Smooth muscle cell (in vitro differentiated cells): ENCODE measurements around the gene UGCG. TPM values are rescaled to one million over a fixed set of nuclear protein-coding genes. Genes with fewer than 3 reads are reported as not detected.

Experiments used
- DNase-seq: peaks from one replicate; lab custom pipeline; 2025; ENCODE audit not compliant: unreplicated experiment; lab: John Stamatoyannopoulos, UW
- H2AFZ ChIP-seq: fragments of 200-600 bp; sonication (generic); 2 replicates; pipeline ENCODE4 v1.6.0; 2016; ENCODE audit warnings: antibody characterized with exemption, low read depth, mild to moderate bottlenecking
- H3F3A ChIP-seq: fragments of 200-600 bp; sonication (generic); 2 replicates; pipeline ENCODE4 v1.6.0; 2017; ENCODE audit warnings: antibody characterized with exemption, low read depth
- H3K27ac ChIP-seq: fragments of 200-600 bp; sonication (generic); 2 replicates; pipeline ENCODE4 v1.5.1; 2016; ENCODE audit warnings: low read depth, mild to moderate bottlenecking
- H3K27me3 ChIP-seq: fragments of 200-600 bp; sonication (generic); 2 replicates; pipeline ENCODE4 v1.6.1; 2016; ENCODE audit warnings: low read depth, mild to moderate bottlenecking
- H3K36me3 ChIP-seq: fragments of 200-600 bp; sonication (generic); 2 replicates; pipeline ENCODE4 v1.5.1; 2016; ENCODE audit warnings: low read depth
- H3K4me1 ChIP-seq: fragments of 200-600 bp; sonication (generic); 2 replicates; pipeline ENCODE4 v1.5.1; 2016; ENCODE audit warnings: low read depth
- H3K4me2 ChIP-seq: fragments of 200-600 bp; sonication (generic); 2 replicates; pipeline ENCODE4 v1.6.0; 2016; ENCODE audit warnings: mild to moderate bottlenecking
- H3K4me3 ChIP-seq: fragments of 200-600 bp; sonication (generic); 2 replicates; pipeline ENCODE4 v1.5.1; 2016; ENCODE audit warnings: mild to moderate bottlenecking
- H3K79me2 ChIP-seq: fragments of 200-600 bp; sonication (generic); 2 replicates; pipeline ENCODE4 v1.6.0; 2016; ENCODE audit warnings: low read depth, mild to moderate bottlenecking
- H3K9ac ChIP-seq: fragments of 200-600 bp; sonication (generic); 2 replicates; pipeline ENCODE4 v1.6.0; 2016; ENCODE audit warnings: low read depth
- H3K9me3 ChIP-seq: fragments of 200-600 bp; sonication (generic); replicated peaks from 2 replicates; pipeline ENCODE4 v1.5.1; 2016; ENCODE audit warnings: low read depth
- H4K20me1 ChIP-seq: fragments of 200-600 bp; sonication (generic); 2 replicates; pipeline ENCODE4 v1.6.0; 2016; ENCODE audit warnings: low read depth
- WGBS: methylation state at CpG from one replicate; pipeline ENCODE4 v1.1.7; 2016; ENCODE audit warnings: low lambda C conversion rate; 5-methylcytosine and 5-hydroxymethylcytosine counted together
- polyA plus RNA-seq: library from polyadenylated mRNA; unstranded; fragments of >200 nt; fragmentation: Nextera tagmentation; extraction: Ambion mirVana; gene quantifications from 2 replicates; pipeline ENCODE4 v1.2.1, GENCODE V29; 2016
- total RNA-seq: library from RNA; depleted of rRNA; stranded (reverse); fragments of >200 nt; gene quantifications from 2 replicates; pipeline ENCODE4 v1.2.3, GENCODE V29; 2014
- TF ChIP-seq, protein P1 (sequence below): fragments of 200-600 bp; sonication (generic); IDR thresholded peaks from 2 replicates; pipeline ENCODE4 v1.5.1; 2017; ENCODE audit warnings: borderline replicate concordance, mild to moderate bottlenecking, antibody characterized with exemption; ENCODE audit not compliant: insufficient read depth, poor library complexity, severe bottlenecking

The UGCG gene
- 34.0 and 56.0 TPM in 2 replicates for total RNA-seq
- polyA plus RNA-seq = 18.8 and 21.3 TPM in 2 replicates

- Histone ChIP-seq H3K4me2 (peak within 1 kb of the TSS; percentile 90), H3K27ac (peak within 1 kb of the TSS; percentile 70), H3K4me1 (peaks cover 17% of the 10 kb centered on the region), H4K20me1 (peaks cover 41% of the 10 kb centered on the region), H3K9me3 (no peaks in the 10 kb centered on the region), H3F3A (peaks cover 3% of the 10 kb centered on the region), H3K4me3 (peak within 1 kb of the TSS; percentile 99), H3K79me2 (peaks cover 44% of the 10 kb centered on the region), H3K36me3 (no peaks in the 10 kb centered on the region), H3K27me3 (no peaks in the 10 kb centered on the region), H2AFZ (peak within 1 kb of the TSS; percentile 73), H3K9ac (peak within 1 kb of the TSS; percentile 80)
- DNase-seq = peak; percentile 63
- TF ChIP-seq, protein P1, sequence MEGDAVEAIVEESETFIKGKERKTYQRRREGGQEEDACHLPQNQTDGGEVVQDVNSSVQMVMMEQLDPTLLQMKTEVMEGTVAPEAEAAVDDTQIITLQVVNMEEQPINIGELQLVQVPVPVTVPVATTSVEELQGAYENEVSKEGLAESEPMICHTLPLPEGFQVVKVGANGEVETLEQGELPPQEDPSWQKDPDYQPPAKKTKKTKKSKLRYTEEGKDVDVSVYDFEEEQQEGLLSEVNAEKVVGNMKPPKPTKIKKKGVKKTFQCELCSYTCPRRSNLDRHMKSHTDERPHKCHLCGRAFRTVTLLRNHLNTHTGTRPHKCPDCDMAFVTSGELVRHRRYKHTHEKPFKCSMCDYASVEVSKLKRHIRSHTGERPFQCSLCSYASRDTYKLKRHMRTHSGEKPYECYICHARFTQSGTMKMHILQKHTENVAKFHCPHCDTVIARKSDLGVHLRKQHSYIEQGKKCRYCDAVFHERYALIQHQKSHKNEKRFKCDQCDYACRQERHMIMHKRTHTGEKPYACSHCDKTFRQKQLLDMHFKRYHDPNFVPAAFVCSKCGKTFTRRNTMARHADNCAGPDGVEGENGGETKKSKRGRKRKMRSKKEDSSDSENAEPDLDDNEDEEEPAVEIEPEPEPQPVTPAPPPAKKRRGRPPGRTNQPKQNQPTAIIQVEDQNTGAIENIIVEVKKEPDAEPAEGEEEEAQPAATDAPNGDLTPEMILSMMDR = no peak
- WGBS = 4% methylated on average over 51 of the region's 84 CpGs
Measured at GRCh38 chr9:111895996-111896941, at the start of gene UGCG. Gene UGCG, plus strand, starts transcription at chr9:111896814. Its CDS starts 402 bp downstream, at chr9:111897216.

DNA sequence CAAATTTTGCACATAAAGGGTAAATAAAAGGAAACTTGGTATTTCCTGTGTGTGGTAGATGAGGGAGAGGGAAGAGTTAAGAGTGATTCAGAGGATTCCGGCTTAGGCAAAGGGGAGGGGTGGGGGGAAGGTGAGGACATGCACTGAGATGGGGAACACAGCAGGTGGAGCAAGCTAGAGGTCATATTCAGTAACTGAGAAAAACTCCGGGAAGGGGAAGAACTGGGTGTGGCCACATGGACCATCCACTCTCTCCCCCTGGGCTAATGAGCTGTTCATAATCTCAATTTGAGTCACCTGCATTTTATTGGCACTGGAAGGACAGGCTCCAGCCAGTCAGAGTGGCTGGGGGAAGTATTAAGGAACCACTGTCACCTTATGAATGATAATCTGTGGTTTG, 45.1 kb upstream of the UGCG start:
- H3K27me3 ChIP-seq = no peaks in the 10 kb centered on the region
- no peaks in the 10 kb centered on the region for H4K20me1 ChIP-seq
- no peaks in the 10 kb centered on the region for H3K36me3 ChIP-seq
- H3K4me2 ChIP-seq = no peak overlapping the region
- no peak for DNase-seq
- H3K9me3 ChIP-seq = no peaks in the 10 kb centered on the region
- H2AFZ ChIP-seq = no peak overlapping the region
- H3K4me3 ChIP-seq = no peak overlapping the region
- H3K4me1 ChIP-seq = no peaks in the 10 kb centered on the region
- TF ChIP-seq, protein P1 = no peak
- no peaks in the 10 kb centered on the region for H3K79me2 ChIP-seq
- no peak overlapping the region for H3K27ac ChIP-seq
- H3F3A ChIP-seq = no peaks in the 10 kb centered on the region
- 48% methylated on average over 2 of the region's 2 CpGs for WGBS
- H3K9ac ChIP-seq = no peak overlapping the region

- Histone ChIP-seq H3K4me2 (no peak overlapping the region), H3K9me3 (no peaks in the 10 kb centered on the region), H3K4me1 (no peaks in the 10 kb centered on the region), H4K20me1 (no peaks in the 10 kb centered on the region), H3F3A (no peaks in the 10 kb centered on the region), H3K9ac (no peak overlapping the region), H3K36me3 (no peaks in the 10 kb centered on the region), H3K27ac (peak overlapping the region; percentile 45), H3K79me2 (no peaks in the 10 kb centered on the region), H2AFZ (no peak overlapping the region), H3K27me3 (no peaks in the 10 kb centered on the region), H3K4me3 (no peak overlapping the region)
- WGBS = 85% methylated on average over 1 of the region's 1 CpG
- TF ChIP-seq, protein P1 = no peak
- no peak for DNase-seq
Measured at GRCh38 chr9:111852291-111852690, 44.3 kb upstream of the UGCG start.
